Small intestine (tissue), 7 donors: ENCODE results near the gene CPA5. TPM values are rescaled to one million over a fixed set of nuclear protein-coding genes. Genes with fewer than 3 reads are reported as not detected.

Source experiments
- DNase-seq, 2 donors: peaks; one replicate each; pipeline versions ENCODE4 v3.0.0 to v3.0.0-alpha.2; 2013
- FAIRE-seq: peaks from 2 replicates; lab custom pipeline; 2012; peaks lifted over from hg19 to GRCh38; lab: Jason Lieb, UNC
- H3K27ac ChIP-seq, 3 donors: one replicate each; pipeline ENCODE4 v1.5.1; 2013; ENCODE audit warnings: low read length in 2 of 3, mild to moderate bottlenecking in 2 of 3, control low read depth in 1 of 3, inconsistent platforms in 1 of 3, low read depth in 1 of 3, moderate library complexity in 1 of 3
- H3K27me3 ChIP-seq, 3 donors: one replicate each; pipeline ENCODE4 v1.6.1; 2013; ENCODE audit warnings: low read length in 3 of 3, inconsistent platforms in 1 of 3; ENCODE audit not compliant: control insufficient read depth in 3 of 3, insufficient read depth in 3 of 3
- H3K36me3 ChIP-seq, 3 donors: one replicate each; pipeline ENCODE4 v1.6.1; 2013; ENCODE audit warnings: low read length in 3 of 3, inconsistent platforms in 1 of 3, low read depth in 1 of 3, mild to moderate bottlenecking in 1 of 3, moderate library complexity in 1 of 3; ENCODE audit not compliant: control insufficient read depth in 3 of 3, insufficient read depth in 2 of 3
- H3K4me1 ChIP-seq, 3 donors: one replicate each; pipeline ENCODE4 v1.6.1; 2013; ENCODE audit warnings: low read length in 2 of 3, inconsistent platforms in 1 of 3, low read depth in 1 of 3, mild to moderate bottlenecking in 1 of 3, moderate library complexity in 1 of 3; ENCODE audit not compliant: control insufficient read depth in 3 of 3, insufficient read depth in 2 of 3
- H3K4me3 ChIP-seq, 3 donors: one replicate each; pipeline ENCODE4 v1.5.1; 2013; ENCODE audit warnings: low read length in 3 of 3, control low read depth in 1 of 3, inconsistent platforms in 1 of 3, low read depth in 1 of 3, mild to moderate bottlenecking in 1 of 3, moderate library complexity in 1 of 3
- H3K9me3 ChIP-seq, 2 donors: one replicate each; pipeline ENCODE4 v1.6.1; 2013; ENCODE audit warnings: low read depth in 1 of 2, low read length in 1 of 2; ENCODE audit not compliant: control insufficient read depth in 2 of 2, insufficient read depth in 1 of 2
- WGBS, 3 donors: extraction: QIAGEN DNeasy Blood & Tissue Kit; methylation state at CpG; one replicate each; pipeline ENCODE4 v1.1.7; 2013; 5-methylcytosine and 5-hydroxymethylcytosine counted together
- polyA plus RNA-seq, 4 donors: library from polyadenylated mRNA; stranded (reverse) in 3 of 4; unstranded in 1 of 4; fragments of 200-250 nt in 3 of 4; fragments of 120-200 nt in 1 of 4; gene quantifications; one replicate each; pipeline versions ENCODE4 v1.2.1 to v1.2.3, GENCODE V29; 2013
- donor health status: healthy with polysubstance abuse.
- donor health status: control.
- donor health status: control.
- donor health status: Bipolar disorder and iron deficiency.
- donor health status: healthy.

Gene CPA5
- polyA plus RNA-seq, 4 donors = 0.04 to 0.68 TPM; not detected in 2

- FAIRE-seq (no peak), DNase-seq (no peak)
- no peaks in the 10 kb centered on the region for H3K27me3 ChIP-seq
- H3K36me3 ChIP-seq = no peaks in the 10 kb centered on the region
- H3K4me1 ChIP-seq = peaks cover 0 to 23% (median 0%) of the 10 kb centered on the region in 3 donors
- WGBS, 3 donors = 90 to 95% (median 91%) methylated on average over 39 to 41 of the region's 41 CpGs
- no peak overlapping the region for H3K4me3 ChIP-seq
- no peak overlapping the region for H3K27ac ChIP-seq
- peaks cover 0 to 7% of the 10 kb centered on the region in 2 donors for H3K9me3 ChIP-seq
These were observed 37.1 kb downstream of the CPA5 start for GRCh38 chr7:130381468-130382312.

DNA sequence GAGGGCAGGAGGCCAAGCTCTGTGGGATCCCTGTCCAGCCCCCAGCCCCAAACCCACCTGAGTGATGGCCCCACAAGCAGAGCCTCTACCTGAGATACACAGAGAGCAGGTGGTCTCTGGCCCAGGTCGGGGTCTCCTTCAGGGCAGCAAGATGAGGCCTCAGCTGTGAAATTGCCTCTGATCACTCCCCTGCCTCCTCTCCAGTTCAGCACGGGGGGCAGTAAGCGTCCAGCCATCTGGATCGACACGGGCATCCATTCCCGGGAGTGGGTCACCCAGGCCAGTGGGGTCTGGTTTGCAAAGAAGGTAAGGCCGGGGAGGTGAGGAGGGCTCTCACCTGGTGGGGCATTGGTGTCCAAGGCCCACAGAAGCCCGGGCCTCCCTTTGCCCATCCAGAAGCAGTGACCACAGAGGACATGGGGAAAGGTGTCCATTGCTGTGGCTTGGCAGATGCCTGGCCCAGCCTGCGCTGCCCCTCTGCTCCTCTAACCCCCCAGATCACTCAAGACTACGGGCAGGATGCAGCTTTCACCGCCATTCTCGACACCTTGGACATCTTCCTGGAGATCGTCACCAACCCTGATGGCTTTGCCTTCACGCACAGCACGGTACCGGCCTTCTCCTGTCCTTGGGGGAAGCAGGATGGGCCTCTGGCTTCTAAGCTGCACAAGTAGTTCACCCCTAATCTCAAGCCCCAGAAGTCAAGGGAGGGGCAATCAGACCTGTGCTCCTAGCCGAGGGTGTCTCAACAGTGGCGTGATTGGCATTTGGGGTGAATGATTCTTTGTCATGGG lies 38.8 kb downstream of the CPA5 start:
- no peak overlapping the region for H3K27ac ChIP-seq
- H3K36me3 ChIP-seq = no peaks in the 10 kb centered on the region
- H3K9me3 ChIP-seq = no peaks in the 10 kb centered on the region
- H3K27me3 ChIP-seq = no peaks in the 10 kb centered on the region
- peaks cover 0 to 23% (median 0%) of the 10 kb centered on the region in 3 donors for H3K4me1 ChIP-seq
- 89 to 91% (median 90%) methylated on average over 18 of the region's 18 CpGs for WGBS, 3 donors
- no peak for DNase-seq
- FAIRE-seq = no peak
- no peak overlapping the region for H3K4me3 ChIP-seq

GRCh38 chr7:130384371-130384801 lies 39.8 kb downstream of the CPA5 start:
- no peak for DNase-seq
- Histone ChIP-seq H3K36me3 (no peaks in the 10 kb centered on the region), H3K4me1 (peaks cover 0 to 23% (median 0%) of the 10 kb centered on the region in 3 donors), H3K27me3 (no peaks in the 10 kb centered on the region), H3K4me3 (no peak overlapping the region), H3K9me3 (peaks cover 0 to 4% of the 10 kb centered on the region in 2 donors), H3K27ac (no peak overlapping the region)
- 85 to 94% (median 90%) methylated on average over 10 of the region's 10 CpGs for WGBS, 3 donors
- FAIRE-seq = no peak

DNA sequence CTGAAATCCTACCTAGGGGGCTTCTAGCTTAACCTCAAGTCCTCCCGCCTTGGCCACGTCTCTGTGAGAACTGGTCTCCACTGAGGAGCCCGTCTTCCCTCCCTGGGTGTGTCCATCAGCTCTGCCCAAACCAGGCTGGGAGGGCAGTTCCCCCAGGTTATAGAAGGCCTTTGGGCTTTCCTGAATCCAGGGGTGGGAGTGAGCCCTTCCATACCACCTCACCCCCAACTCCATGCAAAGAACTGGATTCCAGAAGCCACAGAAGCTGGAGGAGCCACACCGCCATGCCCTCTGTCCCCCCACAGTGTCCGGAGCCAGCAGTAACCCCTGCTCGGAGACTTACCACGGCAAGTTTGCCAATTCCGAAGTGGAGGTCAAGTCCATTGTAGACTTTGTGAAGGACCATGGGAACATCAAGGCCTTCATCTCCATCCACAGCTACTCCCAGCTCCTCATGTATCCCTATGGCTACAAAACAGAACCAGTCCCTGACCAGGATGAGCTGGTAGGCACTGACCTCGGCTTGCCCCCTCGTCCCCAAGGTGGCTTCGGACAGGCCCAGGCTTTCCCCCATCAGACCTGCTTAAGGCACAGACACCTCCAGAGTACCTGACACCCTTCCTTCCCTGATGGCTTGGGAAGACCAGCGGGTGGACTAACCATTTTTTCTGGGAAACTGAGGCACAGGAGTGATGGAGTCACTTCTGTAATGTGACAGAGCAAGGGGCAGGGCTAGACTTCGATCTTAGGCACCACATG lies 40.4 kb downstream of the CPA5 start:
- 93 to 95% (median 94%) methylated on average over 13 of the region's 13 CpGs for WGBS, 3 donors
- Histone ChIP-seq H3K27ac (no peak overlapping the region), H3K9me3 (peaks cover 0 to 4% of the 10 kb centered on the region in 2 donors), H3K27me3 (no peaks in the 10 kb centered on the region), H3K36me3 (no peaks in the 10 kb centered on the region), H3K4me3 (no peak overlapping the region), H3K4me1 (peaks cover 0 to 18% (median 0%) of the 10 kb centered on the region in 3 donors)
- DNase-seq (no peak), FAIRE-seq (no peak)

DNA sequence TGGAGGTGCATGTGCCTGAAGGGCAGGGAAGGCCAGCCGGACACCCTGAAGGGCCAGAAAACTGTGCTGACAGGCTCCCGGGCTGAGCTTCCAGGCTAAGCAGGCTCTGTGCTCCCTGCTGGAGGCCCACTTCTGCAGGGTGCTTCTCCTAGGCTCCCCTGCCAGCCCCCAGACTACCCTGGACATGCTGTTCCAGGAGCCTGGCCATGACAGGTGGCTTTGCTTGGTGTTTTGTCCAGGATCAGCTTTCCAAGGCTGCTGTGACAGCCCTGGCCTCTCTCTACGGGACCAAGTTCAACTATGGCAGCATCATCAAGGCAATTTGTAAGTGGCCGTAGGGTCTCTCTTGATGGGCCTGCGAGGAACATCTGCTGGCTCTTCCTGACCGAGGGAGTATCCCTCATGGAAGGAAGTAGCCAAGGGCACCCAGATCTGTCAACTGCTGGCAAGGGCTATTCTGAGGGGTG lies 41.0 kb downstream of the CPA5 start:
- FAIRE-seq = no peak
- H3K27me3 ChIP-seq = no peaks in the 10 kb centered on the region
- peaks cover 0 to 4% of the 10 kb centered on the region in 2 donors for H3K9me3 ChIP-seq
- H3K4me1 ChIP-seq = peaks cover 0 to 12% (median 0%) of the 10 kb centered on the region in 3 donors
- no peak overlapping the region for H3K27ac ChIP-seq
- 89 to 96% (median 91%) methylated on average over 6 of the region's 6 CpGs for WGBS, 3 donors
- no peak overlapping the region for H3K4me3 ChIP-seq
- no peaks in the 10 kb centered on the region for H3K36me3 ChIP-seq
- DNase-seq = no peak

- Histone ChIP-seq H3K4me3 (no peak overlapping the region), H3K36me3 (no peaks in the 10 kb centered on the region), H3K27me3 (no peaks in the 10 kb centered on the region), H3K4me1 (peaks cover 0 to 4% (median 0%) of the 10 kb centered on the region in 3 donors), H3K9me3 (peaks cover 0 to 4% of the 10 kb centered on the region in 2 donors), H3K27ac (no peak overlapping the region)
- FAIRE-seq (no peak), DNase-seq (no peak)
- WGBS, 3 donors = 90 to 98% (median 98%) methylated on average over 3 of the region's 3 CpGs
These were observed 42.3 kb downstream of the CPA5 start for GRCh38 chr7:130386876-130387275.

GRCh38 chr7:130387306-130387627 lies 42.7 kb downstream of the CPA5 start:
- Histone ChIP-seq H3K27me3 (no peaks in the 10 kb centered on the region), H3K4me1 (peaks cover 0 to 6% (median 0%) of the 10 kb centered on the region in 3 donors), H3K9me3 (peaks cover 0 to 4% of the 10 kb centered on the region in 2 donors), H3K4me3 (no peak overlapping the region), H3K36me3 (no peaks in the 10 kb centered on the region), H3K27ac (no peak overlapping the region)
- WGBS, 3 donors = 81 to 90% (median 88%) methylated on average over 3 of the region's 3 CpGs
- DNase-seq (no peak), FAIRE-seq (no peak)
